ENCODE measurements around the gene ELMO3. TPM values are rescaled to one million over a fixed set of nuclear protein-coding genes. Genes with fewer than 3 reads are reported as not detected.

Gene ELMO3
- total RNA-seq, 1 experiment from 2014 or later = 8.6 TPM

- no peak overlapping the region for H4K5ac ChIP-seq (ENCODE audit: insufficient read length, low read depth, low read length)
- no peak overlapping the region for H3K4ac ChIP-seq (ENCODE audit: low read depth, low read length)
- no peaks in the 10 kb centered on the region; a peak in 1 of 7 replicates for H3K36me3 Mint-ChIP-seq (ENCODE audit: insufficient read depth in 1 of 3, low read depth in 3 of 3)
- H3K27me3 ChIP-seq (ENCODE audit: insufficient read depth, low read length) = peaks cover 4% of the 10 kb centered on the region
- H3K18ac ChIP-seq (ENCODE audit: insufficient read length, low read depth, low read length) = no peak overlapping the region
- no peak overlapping the region for H3T11ph ChIP-seq (ENCODE audit: low read length)
- H2BK15ac ChIP-seq (ENCODE audit: low read depth, low read length) = no peak overlapping the region
- no peak overlapping the region for H3K56ac ChIP-seq (ENCODE audit: insufficient read length, low read depth, low read length)
- H3K23ac ChIP-seq (ENCODE audit: insufficient read length, low read depth, low read length) = no peak overlapping the region
- H3K27ac ChIP-seq (ENCODE audit: insufficient read length, low read depth, low read length) = no peak overlapping the region
- H2BK5ac ChIP-seq (ENCODE audit: insufficient read length, low read length) = no peak overlapping the region
- no peak overlapping the region for H2AFZ ChIP-seq (ENCODE audit: low read length)
- H4K20me1 ChIP-seq (ENCODE audit: control insufficient read depth, insufficient read depth, insufficient read length) = no peaks in the 10 kb centered on the region
- H3K14ac ChIP-seq (ENCODE audit: insufficient read depth, low read length) = no peak overlapping the region
- peaks cover 21 to 27% of the 10 kb centered on the region in 2 experiments for H3K4me1 Mint-ChIP-seq
- no peak overlapping the region for H2AK5ac ChIP-seq (ENCODE audit: insufficient read length, low read length)
- H4K91ac ChIP-seq (ENCODE audit: insufficient read length, low read depth, low read length) = no peak overlapping the region
- peaks cover under 1% of the 10 kb centered on the region; the same call in 1 of the 2 replicates for H3K79me2 ChIP-seq (ENCODE audit: insufficient read depth, low read length)
- H2BK120ac ChIP-seq (ENCODE audit: low read depth, low read length, poor library complexity, severe bottlenecking) = no peak overlapping the region
- H3K9me3 ChIP-seq (ENCODE audit: control insufficient read depth, low read depth, low read length) = no peaks in the 10 kb centered on the region
- peaks cover 6% of the 10 kb centered on the region; the same call in 1 of the 2 replicates for H3K4me1 ChIP-seq (ENCODE audit: insufficient read depth, low read length)
- no peak overlapping the region for H4K8ac ChIP-seq (replicated peaks; ENCODE audit: insufficient read length, low read depth, low read length)
- no peak overlapping the region for H3K4me3 Mint-ChIP-seq
- no peak overlapping the region for H3K27ac Mint-ChIP-seq
- peaks cover 29% of the 10 kb centered on the region for H3K27me3 Mint-ChIP-seq (ENCODE audit: low read depth)
- DNase-seq = no peak
- H3K79me1 ChIP-seq (ENCODE audit: insufficient read depth, low read depth, low read length, poor library complexity, severe bottlenecking) = peaks cover 1% of the 10 kb centered on the region
- no CpG with 5 or more reads among the region's 26 CpGs for WGBS (ENCODE audit: extremely low coverage, insufficient read length, low lambda C conversion rate)
- H2BK12ac ChIP-seq (ENCODE audit: insufficient read length, low read depth, low read length) = no peak overlapping the region
- no peaks in the 10 kb centered on the region; a peak in 2 of 5 replicates for H3K9me3 Mint-ChIP-seq
- H3K4me2 ChIP-seq (ENCODE audit: insufficient read depth, insufficient read length, low read length) = no peak overlapping the region
- TF ChIP-seq CTCF (conservative IDR thresholded peaks at IDR 0.05) = no peak
- peaks cover 13% of the 10 kb centered on the region for H3K23me2 ChIP-seq (ENCODE audit: insufficient read length, low read depth, low read length, poor library complexity, severe bottlenecking)
- H3K9ac ChIP-seq (ENCODE audit: extremely low read depth, insufficient read length, low read length) = no peak overlapping the region
- H2BK20ac ChIP-seq (ENCODE audit: low read depth, low read length, poor library complexity, severe bottlenecking) = no peak overlapping the region
Measured at GRCh38 chr16:67187175-67187890, 11.6 kb upstream of the ELMO3 start.

Data from H9 (cell line).